IMR-90 (cell line): ENCODE measurements around the gene DNAJB8. TPM values are rescaled to one million over a fixed set of nuclear protein-coding genes. Genes with fewer than 3 reads are reported as not detected.
A peak's percentile ranks its signal among the peaks of the same experiment; 100 is the strongest.

Source experiments
- ATAC-seq: fragments of 200-7000 bp; cut with Tn5 transposase; 2 replicates; pipeline ENCODE4 v1.9.1; 2020; ENCODE audit warnings: low read depth, mild to moderate bottlenecking, moderate library complexity
- BruUV-seq: library from RNA; stranded (reverse); fragments of 400-500 nt; replicated peaks from 2 replicates; lab custom pipeline; 2021; lab: Mats Ljungman, UMichigan
- CTCF ChIA-PET: fragments of 300-600 bp; formaldehyde crosslinking; extraction: SDS; loops from one replicate; lab custom pipeline; 2021; ENCODE audit warnings: antibody characterized with exemption; lab: Yijun Ruan, JAX
- POLR2A ChIA-PET: fragments of 300-600 bp; sonication (Branson Sonifier 250); formaldehyde crosslinking; loops from one replicate; lab custom pipeline; 2022; ENCODE audit warnings: antibody characterized with exemption; ENCODE audit not compliant: unreplicated experiment; lab: Charles Lee
- DNase-seq: peaks from one replicate; pipeline ENCODE4 v3.0.0; 2013
- H2AFZ ChIP-seq: replicated peaks from 2 replicates; pipeline ENCODE3; 2013; ENCODE audit warnings: low read length, mild to moderate bottlenecking; ENCODE audit not compliant: poor library complexity
- H2AK5ac ChIP-seq: 2 replicates; pipeline ENCODE4 v1.6.1; 2013; ENCODE audit warnings: low read depth, low read length, inconsistent platforms
- H2AK9ac ChIP-seq: replicated peaks from 2 replicates; pipeline ENCODE3; 2013; ENCODE audit warnings: mild to moderate bottlenecking, low read depth, low read length, moderate library complexity; ENCODE audit not compliant: poor library complexity
- H2BK120ac ChIP-seq: 2 replicates; pipeline ENCODE4 v1.6.1; 2013; ENCODE audit warnings: low read depth, low read length, inconsistent platforms
- H2BK15ac ChIP-seq: 3 replicates; pipeline ENCODE4 v1.6.1; 2013; ENCODE audit warnings: low read depth, low read length, inconsistent platforms
- H2BK20ac ChIP-seq: 2 replicates; pipeline ENCODE4 v1.6.1; 2013; ENCODE audit warnings: low read depth, mild to moderate bottlenecking, inconsistent platforms, low read length, moderate library complexity
- H2BK5ac ChIP-seq: 2 replicates; pipeline ENCODE4 v1.6.1; 2013; ENCODE audit warnings: mild to moderate bottlenecking, low read depth, low read length, inconsistent platforms; ENCODE audit not compliant: poor library complexity, severe bottlenecking
- H3K14ac ChIP-seq: replicated peaks from 2 replicates; pipeline ENCODE4 v1.6.1; 2013; ENCODE audit warnings: low read depth, low read length, inconsistent platforms
- H3K18ac ChIP-seq: 2 replicates; pipeline ENCODE4 v1.6.1; 2013; ENCODE audit warnings: low read depth, low read length, control low read depth
- H3K23ac ChIP-seq: 2 replicates; pipeline ENCODE4 v1.6.1; 2013; ENCODE audit warnings: low read depth, low read length, inconsistent platforms
- H3K27ac ChIP-seq: 2 replicates; pipeline ENCODE4 v1.5.1; 2013; ENCODE audit warnings: mild to moderate bottlenecking, control low read depth, low read length; ENCODE audit not compliant: insufficient read depth
- H3K27me3 ChIP-seq: 2 replicates; pipeline ENCODE4 v1.6.1; 2013; ENCODE audit warnings: low read length; ENCODE audit not compliant: control insufficient read depth, insufficient read depth
- H3K36me3 ChIP-seq: 2 replicates; pipeline ENCODE4 v1.6.1; 2013; ENCODE audit warnings: low read length, mixed read lengths; ENCODE audit not compliant: control insufficient read depth, insufficient read depth
- H3K4ac ChIP-seq: 2 replicates; pipeline ENCODE4 v1.6.1; 2013; ENCODE audit warnings: low read depth, low read length, inconsistent platforms
- H3K4me1 ChIP-seq: 2 replicates; pipeline ENCODE4 v1.6.1; 2013; ENCODE audit warnings: low read length, mixed read lengths; ENCODE audit not compliant: control insufficient read depth, insufficient read depth
- H3K4me2 ChIP-seq: 2 replicates; pipeline ENCODE4 v1.6.1; 2013; ENCODE audit warnings: low read depth, mild to moderate bottlenecking, control low read depth, low read length, moderate library complexity
- H3K4me3 ChIP-seq: 2 replicates; pipeline ENCODE4 v1.5.1; 2013; ENCODE audit warnings: low read depth, mild to moderate bottlenecking, control low read depth, low read length, moderate library complexity; ENCODE audit not compliant: insufficient read depth
- H3K56ac ChIP-seq: 2 replicates; pipeline ENCODE4 v1.6.1; 2013; ENCODE audit warnings: low read length, inconsistent platforms; ENCODE audit not compliant: insufficient read depth; ENCODE audit errors: extremely low read depth
- H3K79me1 ChIP-seq, 2 experiments: 2 replicates each; pipeline ENCODE4 v1.6.1; 2013; ENCODE audit warnings: low read length in 2 of 2, inconsistent platforms in 1 of 2, low read depth in 1 of 2
- H3K9ac ChIP-seq: 2 replicates; pipeline ENCODE4 v1.6.1; 2013; ENCODE audit warnings: low read depth, low read length, control low read depth
- H3K9me1 ChIP-seq: 2 replicates; pipeline ENCODE4 v1.6.1; 2013; ENCODE audit warnings: low read length, inconsistent platforms; ENCODE audit not compliant: insufficient read depth
- H3K9me3 ChIP-seq: 2 replicates; pipeline ENCODE4 v1.6.1; 2013; ENCODE audit warnings: low read length; ENCODE audit not compliant: control insufficient read depth, insufficient read depth
- H4K20me1 ChIP-seq: 2 replicates; pipeline ENCODE4 v1.6.1; 2013; ENCODE audit warnings: low read length, inconsistent platforms; ENCODE audit not compliant: insufficient read depth
- H4K5ac ChIP-seq: 2 replicates; pipeline ENCODE4 v1.6.1; 2013; ENCODE audit warnings: mild to moderate bottlenecking, low read depth, low read length, control low read depth
- H4K8ac ChIP-seq, 2 experiments: 2 replicates each; pipeline ENCODE4 v1.6.1; 2013; ENCODE audit warnings: low read depth in 2 of 2, low read length in 2 of 2, control low read depth in 1 of 2, inconsistent platforms in 1 of 2
- H4K91ac ChIP-seq: 2 replicates; pipeline ENCODE4 v1.6.1; 2013; ENCODE audit warnings: low read depth, low read length, inconsistent platforms; ENCODE audit not compliant: insufficient read depth
- BHLHE40 ChIP-seq: fragments of 150-350 bp; IDR thresholded peaks from 2 replicates; pipeline ENCODE4 v1.6.1; 2016; ENCODE audit warnings: mild to moderate bottlenecking, low read depth, low read length
- CEBPB ChIP-seq: IDR thresholded peaks from 2 replicates; pipeline ENCODE4 v1.6.1; 2012; ENCODE audit warnings: low read depth, low read length, improper control_type of control experiment
- CTCF ChIP-seq: conservative IDR thresholded peaks from 2 replicates; pipeline ENCODE4 v1.5.1; 2012; ENCODE audit warnings: mild to moderate bottlenecking, low read depth, low read length, improper control_type of control experiment
- ELK1 ChIP-seq: fragments of 150-350 bp; IDR thresholded peaks from 2 replicates; pipeline ENCODE4 v1.6.1; 2016; ENCODE audit warnings: low read depth, mild to moderate bottlenecking, low read length, moderate library complexity, borderline replicate concordance
- FOS ChIP-seq: fragments of 150-350 bp; IDR thresholded peaks from 2 replicates; pipeline ENCODE4 v1.6.1; 2016; ENCODE audit warnings: low read depth, low read length
- MAFK ChIP-seq: IDR thresholded peaks from 2 replicates; pipeline ENCODE4 v1.6.1; 2012; ENCODE audit warnings: low read depth, low read length, improper control_type of control experiment
- MAZ ChIP-seq: IDR thresholded peaks from 2 replicates; pipeline ENCODE4 v1.6.1; 2012; ENCODE audit warnings: low read depth, mild to moderate bottlenecking, low read length, improper control_type of control experiment, moderate library complexity, borderline replicate concordance
- NFE2L2 ChIP-seq: fragments of 150-350 bp; IDR thresholded peaks from 2 replicates; pipeline ENCODE4 v1.6.1; 2016; ENCODE audit warnings: low read depth, mild to moderate bottlenecking, low read length
- POLR2A ChIP-seq: IDR thresholded peaks from 2 replicates; pipeline ENCODE4 v1.6.1; 2012; ENCODE audit warnings: mild to moderate bottlenecking, low read depth, low read length
- RAD21 ChIP-seq: IDR thresholded peaks from 2 replicates; pipeline ENCODE4 v1.6.1; 2012; ENCODE audit warnings: low read length, improper control_type of control experiment
- RCOR1 ChIP-seq: IDR thresholded peaks from 2 replicates; pipeline ENCODE4 v1.6.1; 2012; ENCODE audit warnings: mild to moderate bottlenecking, low read length, improper control_type of control experiment; ENCODE audit not compliant: insufficient replicate concordance
- SMC3 ChIP-seq: fragments of 150-350 bp; IDR thresholded peaks from 2 replicates; pipeline ENCODE4 v1.6.1; 2016; ENCODE audit warnings: low read depth, mild to moderate bottlenecking, antibody characterized with exemption, low read length, moderate library complexity
- USF2 ChIP-seq: fragments of 150-350 bp; IDR thresholded peaks from 2 replicates; pipeline ENCODE4 v1.6.1; 2017; ENCODE audit warnings: mild to moderate bottlenecking, antibody characterized with exemption, low read length, low read depth
- WGBS, 2 experiments: methylation state at CpG; one replicate each; pipeline versions ENCODE4 v1.1.5 to v1.1.7; 2013; ENCODE audit warnings: missing lambda C conversion rate in 2 of 2; ENCODE audit not compliant: insufficient read length in 1 of 2; ENCODE audit errors: extremely low coverage in 2 of 2; 5-methylcytosine and 5-hydroxymethylcytosine counted together
- dilution Hi-C: fragments of 300-500 bp; cut with HindIII; formaldehyde crosslinking; loops from one replicate; pipeline ENCODE4 v1.14.3; 2018; ENCODE audit warnings: low sequenced_read_pairs; ENCODE audit not compliant: unreplicated experiment
- in situ Hi-C: fragments of 300-500 bp; cut with MboI; formaldehyde crosslinking; loops from 3 replicates; pipeline ENCODE4 v1.14.3; 2019; ENCODE audit warnings: low sequenced_read_pairs, inconsistent platforms, mixed read lengths
- intact Hi-C: fragments of 100-400 bp; cut with micrococcal nuclease; formaldehyde crosslinking; loops from 2 replicates; pipeline ENCODE4 v1.10.0; 2022
- polyA plus RNA-seq, 3 experiments: library from polyadenylated mRNA; depleted of rRNA; stranded (reverse); fragments of >200 nt; gene quantifications; 2 replicates each; pipeline ENCODE4 v1.2.3, GENCODE V29; 2012; ENCODE audit warnings: low replicate concordance in 1 of 3
- total RNA-seq: library from RNA; depleted of rRNA; stranded (reverse); fragments of >200 nt; gene quantifications from 2 replicates; pipeline ENCODE4 v1.2.3, GENCODE V29; 2012

Gene DNAJB8
- total and polyA plus RNA-seq, 2 of the 4 experiments (the other 2 are of a cell fraction) = not detected

- Histone ChIP-seq H4K8ac (peak overlapping the region; percentile 76 to 81; a peak in 3 of 4 replicates), H3K23ac (peak overlapping the region; percentile 96; the same call in 1 of the 2 replicates), H3K4me1 (peaks cover 27% of the 10 kb centered on the region), H3K27me3 (peaks cover 2% of the 10 kb centered on the region; the same call in 1 of the 2 replicates), H2BK20ac (0 out of 2 replicates have a peak overlapping the region, but pooled peaks have one; percentile 51), H4K91ac (peak overlapping the region; percentile 75; the same call in 1 of the 2 replicates), H3K18ac (no peak overlapping the region; the same call in 1 of the 2 replicates), H2AFZ (peak overlapping the region; percentile 84), H2BK5ac (peak overlapping the region; percentile 82), H2AK5ac (peak overlapping the region; percentile 91), H3K36me3 (peaks cover 19% of the 10 kb centered on the region), H3K4me2 (peak overlapping the region; percentile 67), H3K56ac (no peak overlapping the region), H3K9me3 (no peaks in the 10 kb centered on the region), H2BK120ac (peak overlapping the region; percentile 58), H2AK9ac (peak overlapping the region; percentile 96), H3K9ac (peak overlapping the region; percentile 64), H4K5ac (peak overlapping the region; percentile 62), H3K4ac (peak overlapping the region; percentile 87), H3K4me3 (no peak overlapping the region), H4K20me1 (peaks cover 7% of the 10 kb centered on the region; the same call in 1 of the 2 replicates), H3K27ac (peak overlapping the region; percentile 83), H2BK15ac (peak overlapping the region; percentile 23; the same call in 2 of the 3 replicates), H3K79me1 (peaks cover 0 to 35% of the 10 kb centered on the region in 2 experiments), H3K9me1 (peaks cover 3% of the 10 kb centered on the region; the same call in 1 of the 2 replicates), H3K14ac (peak overlapping the region; percentile 72; the same call in 1 of the 2 replicates)
- ATAC-seq = no peak
- in situ Hi-C loops (loop anchor here (5.0 to 10.0 kb wide), 2 partner anchors 312 to 390 kb away; no protein-coding TSS in a partner anchor), dilution Hi-C loops (no loop called here), intact Hi-C loops (loop anchor here (5.0 kb wide), 1 partner anchor 407 kb away; no protein-coding TSS in a partner anchor)
- no TSS peak for BruUV-seq
- POLR2A ChIA-PET = no interaction called here
- CTCF ChIA-PET = interaction anchor here (1.1 to 1.3 kb wide), 2 partner anchors 13 to 99 kb away, joined by 4 read pairs; no protein-coding TSS in a partner anchor
- no CpG with 5 or more reads among the region's 16 CpGs for WGBS, 2 experiments
- DNase-seq = no peak
- TF ChIP-seq RCOR1 (no peak), RAD21 (no peak), CEBPB (no peak), MAZ (no peak), SMC3 (no peak), FOS (no peak), NFE2L2 (no peak), CTCF (no peak), BHLHE40 (no peak), MAFK (no peak), USF2 (no peak), POLR2A (no peak), ELK1 (no peak)
Measured at GRCh38 chr3:128484404-128485281, 18.0 kb upstream of the DNAJB8 start.
